Measurements from ENCODE around the gene KIF20B. TPM values are rescaled to one million over a fixed set of nuclear protein-coding genes. Genes with fewer than 3 reads are reported as not detected.

KIF20B gene
- total and polyA plus RNA-seq, 2 of the 8 experiments (the other 6 are each of a cell fraction or from before 2014, with no cell fraction given): 4.5 to 72.0 TPM

DNA sequence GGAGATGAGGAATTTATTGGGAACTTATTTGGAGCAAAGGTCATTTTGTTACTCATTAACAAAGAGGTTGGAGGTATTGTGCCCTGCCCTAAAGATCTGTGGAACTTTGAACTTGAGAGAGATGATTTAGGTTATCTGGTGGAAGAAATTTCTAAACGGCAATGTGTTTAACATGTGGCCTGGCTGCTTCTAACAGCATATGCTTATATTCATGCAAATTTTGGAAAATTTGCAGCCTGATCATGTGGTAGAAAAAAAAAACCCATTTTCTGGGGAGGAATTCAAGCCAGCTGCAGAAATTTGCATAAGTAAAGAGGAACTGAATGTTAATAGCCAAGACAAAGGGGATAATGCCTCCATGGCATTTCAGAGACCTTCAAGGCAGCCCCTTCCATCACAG lies 45.7 kb upstream of the KIF20B start:
- Histone ChIP-seq H3K23ac (ENCODE audit: insufficient read length) (no peak overlapping the region), H3K9me3 (ENCODE audit: insufficient read depth in 2 of 2, low read depth in 1 of 2, low read length in 1 of 2) (peaks cover 13 to 20% of the 10 kb centered on the region in 2 experiments; a peak in 1 of 4 replicates), H2BK5ac (ENCODE audit: low read depth, low read length) (no peak overlapping the region), H4K91ac (replicated peaks; ENCODE audit: insufficient read length, low read length) (no peak overlapping the region), H3K27me3 (replicated peaks in 1 of 4; ENCODE audit: control insufficient read depth in 3 of 4, extremely low read depth in 1 of 4, insufficient read depth in 3 of 4, low read length in 3 of 4) (no peaks in the 10 kb centered on the region), H3K36me3 (ENCODE audit: control insufficient read depth in 2 of 4, insufficient read depth in 4 of 4, low read length in 3 of 4) (peaks cover 0 to 6% (median 2%) of the 10 kb centered on the region in 4 experiments; a peak in 2 of 8 replicates), H3K4me3 (ENCODE audit: extremely low read depth in 1 of 4, insufficient read depth in 2 of 4, low read depth in 3 of 4, low read length in 4 of 4) (no peak overlapping the region), H4K20me1 (replicated peaks in 1 of 2; ENCODE audit: control insufficient read depth in 1 of 2, insufficient read depth in 2 of 2, low read length in 2 of 2) (no peaks in the 10 kb centered on the region), H2BK12ac (ENCODE audit: low read depth, low read length) (no peak overlapping the region), H3K27ac (ENCODE audit: low read depth, low read length) (no peak overlapping the region), H3K23me2 (ENCODE audit: low read depth, low read length) (no peaks in the 10 kb centered on the region), H3K18ac (ENCODE audit: extremely low read depth, low read length) (no peak overlapping the region), H2BK120ac (replicated peaks; ENCODE audit: low read depth, low read length) (no peak overlapping the region), H4K5ac (ENCODE audit: insufficient read length, low read depth, low read length) (no peak overlapping the region), H4K8ac (ENCODE audit: extremely low read depth, insufficient read depth, low read length) (no peak overlapping the region), H3K56ac (replicated peaks; ENCODE audit: insufficient read length, low read depth, low read length) (no peak overlapping the region), H3K79me1 (ENCODE audit: low read depth, low read length) (no peaks in the 10 kb centered on the region), H3K14ac (ENCODE audit: insufficient read length) (no peak overlapping the region), H3K4me2 (ENCODE audit: insufficient read depth in 1 of 2, low read depth in 2 of 2, low read length in 2 of 2) (no peak overlapping the region), H2AK5ac (ENCODE audit: low read depth, low read length) (no peak overlapping the region), H3K9ac (replicated peaks in 1 of 4; ENCODE audit: extremely low read depth in 1 of 4, low read depth in 3 of 4, low read length in 3 of 4) (no peak overlapping the region), H2BK20ac (ENCODE audit: low read length) (no peak overlapping the region), H3K4me1 (replicated peaks in 1 of 4; ENCODE audit: control insufficient read depth in 3 of 4, insufficient read depth in 4 of 4, low read length in 3 of 4) (no peaks in the 10 kb centered on the region; a peak in 3 of 7 replicates), H3K4ac (replicated peaks; ENCODE audit: insufficient read length, low read depth, low read length) (no peak overlapping the region), H3K79me2 (ENCODE audit: control insufficient read depth in 1 of 2, insufficient read depth in 2 of 2, low read length in 2 of 2) (no peaks in the 10 kb centered on the region), H2AFZ (ENCODE audit: low read length) (no peak overlapping the region), H2BK15ac (ENCODE audit: low read length) (no peak overlapping the region)
- no peak for TF ChIP-seq CEBPB (IDR thresholded peaks at IDR 0.05; ENCODE audit: low read depth, low read length)
- TF ChIP-seq, protein P1, sequence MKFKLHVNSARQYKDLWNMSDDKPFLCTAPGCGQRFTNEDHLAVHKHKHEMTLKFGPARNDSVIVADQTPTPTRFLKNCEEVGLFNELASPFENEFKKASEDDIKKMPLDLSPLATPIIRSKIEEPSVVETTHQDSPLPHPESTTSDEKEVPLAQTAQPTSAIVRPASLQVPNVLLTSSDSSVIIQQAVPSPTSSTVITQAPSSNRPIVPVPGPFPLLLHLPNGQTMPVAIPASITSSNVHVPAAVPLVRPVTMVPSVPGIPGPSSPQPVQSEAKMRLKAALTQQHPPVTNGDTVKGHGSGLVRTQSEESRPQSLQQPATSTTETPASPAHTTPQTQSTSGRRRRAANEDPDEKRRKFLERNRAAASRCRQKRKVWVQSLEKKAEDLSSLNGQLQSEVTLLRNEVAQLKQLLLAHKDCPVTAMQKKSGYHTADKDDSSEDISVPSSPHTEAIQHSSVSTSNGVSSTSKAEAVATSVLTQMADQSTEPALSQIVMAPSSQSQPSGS (IDR thresholded peaks at IDR 0.05; ENCODE audit: low read length): no peak
- TF ChIP-seq BRCA1 (IDR thresholded peaks at IDR 0.05; ENCODE audit: low read depth, low read length): no peak
- TF ChIP-seq SRF (IDR thresholded peaks at IDR 0.05; ENCODE audit: low read depth, low read length): no peak
- no peak for TF ChIP-seq CREB1 (IDR thresholded peaks at IDR 0.05)
- no peak for TF ChIP-seq SIN3A (conservative IDR thresholded peaks at IDR 0.05 in 1 of 2, IDR thresholded peaks at IDR 0.05 in 1 of 2; ENCODE audit: low read depth in 1 of 2, low read length in 2 of 2)
- TF ChIP-seq RBBP5 (IDR thresholded peaks at IDR 0.05; ENCODE audit: borderline replicate concordance, low read depth, low read length): no peak
- no peak for TF ChIP-seq SP1 (IDR thresholded peaks at IDR 0.05; ENCODE audit: low read depth, low read length)
- TF ChIP-seq MAFK (IDR thresholded peaks at IDR 0.05; ENCODE audit: low read depth, low read length): no peak
- TF ChIP-seq, protein P2, sequence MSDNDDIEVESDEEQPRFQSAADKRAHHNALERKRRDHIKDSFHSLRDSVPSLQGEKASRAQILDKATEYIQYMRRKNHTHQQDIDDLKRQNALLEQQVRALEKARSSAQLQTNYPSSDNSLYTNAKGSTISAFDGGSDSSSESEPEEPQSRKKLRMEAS (IDR thresholded peaks at IDR 0.05): no peak
- TF ChIP-seq TAF7 (optimal IDR thresholded peaks at IDR 0.05; ENCODE audit: borderline replicate concordance, low read depth, low read length): no peak
- no peak for TF ChIP-seq RNF2 (IDR thresholded peaks at IDR 0.05; ENCODE audit: borderline replicate concordance, low read depth, low read length, missing control alignments, poor library complexity, severe bottlenecking)
- 89% methylated on average over 1 of the region's 1 CpG; no CpG with 5 or more reads in 1 of the 2 experiments for WGBS, 2 experiments (ENCODE audit: extremely low coverage in 1 of 2, insufficient coverage in 1 of 2, insufficient read length in 1 of 2, insufficient replicate concordance in 2 of 2, low coverage in 1 of 2, low lambda C conversion rate in 2 of 2, missing lambda C conversion rate in 1 of 2)
- ChIA-PET POLR2A (ENCODE audit: partially characterized antibody) (interaction anchor here (7.3 kb wide), 1 partner anchor 11 kb away, joined by 50 read pairs; the partner anchor contains the start of gene PANK1), CTCF (ENCODE audit: partially characterized antibody) (interaction anchor here (1.3 kb wide), 1 partner anchor 17 kb away, joined by 3 read pairs; no protein-coding TSS in a partner anchor)
- no peak for DNase-seq (ENCODE audit: low read depth in 1 of 2, low spot score in 2 of 2)
- FAIRE-seq: no peak
